Endothelial cell of umbilical vein (primary cell): ENCODE measurements around the gene LOXL3. TPM values are rescaled to one million over a fixed set of nuclear protein-coding genes. Genes with fewer than 3 reads are reported as not detected.

Experiments
- BruUV-seq: library from RNA; stranded (reverse); fragments of 400-500 nt; replicated peaks from 2 replicates; lab custom pipeline; 2021; lab: Mats Ljungman, UMichigan
- CTCF ChIA-PET: fragments of 300-600, 350-600 bp; sonication (Branson Sonifier 250); formaldehyde crosslinking; loops from one replicate; lab custom pipeline; 2021; ENCODE audit warnings: antibody characterized with exemption, inconsistent platforms; lab: Charles Lee
- POLR2A ChIA-PET: fragments of 300-600, 350-600 bp; sonication (Branson Sonifier 250); formaldehyde crosslinking; loops from one replicate; lab custom pipeline; 2021; ENCODE audit warnings: antibody characterized with exemption, inconsistent platforms; lab: Charles Lee
- DNase-seq: peaks from one replicate; pipeline ENCODE4 v3.0.0-alpha.2; 2011; ENCODE audit warnings: low read depth, low spot score
- FAIRE-seq: peaks from 2 replicates; lab custom pipeline; 2011; peaks lifted over from hg19 to GRCh38; lab: Jason Lieb, UNC
- H2AFZ ChIP-seq: 2 replicates; pipeline ENCODE4 v1.6.0; 2012; ENCODE audit warnings: low read depth, low read length, control low read depth, inconsistent platforms
- H3K27ac ChIP-seq: 2 replicates; pipeline ENCODE4 v1.5.1; 2011; ENCODE audit warnings: low read depth, mild to moderate bottlenecking, control low read depth, low read length, moderate library complexity; ENCODE audit not compliant: insufficient read depth
- H3K27me3 ChIP-seq, 2 experiments: 2 replicates each; pipeline versions ENCODE4 v1.6.0 to v1.6.1; 2011; ENCODE audit warnings: low read length in 2 of 2, mixed read lengths in 1 of 2; ENCODE audit not compliant: control insufficient read depth in 2 of 2, insufficient read depth in 2 of 2
- H3K36me3 ChIP-seq, 2 experiments: 2 replicates in 1 of 2; 3 replicates in 1 of 2; pipeline ENCODE4 v1.5.1; 2011; ENCODE audit warnings: low read length in 2 of 2, mild to moderate bottlenecking in 1 of 2, moderate library complexity in 1 of 2; ENCODE audit not compliant: control insufficient read depth in 2 of 2, insufficient read depth in 2 of 2; ENCODE audit errors: extremely low read depth in 1 of 2
- H3K4me1 ChIP-seq: 3 replicates; pipeline ENCODE4 v1.5.1; 2011; ENCODE audit warnings: mild to moderate bottlenecking, low read length; ENCODE audit not compliant: control insufficient read depth, insufficient read depth; ENCODE audit errors: extremely low read depth
- H3K4me2 ChIP-seq: 2 replicates; pipeline ENCODE4 v1.6.1; 2011; ENCODE audit warnings: low read length, control low read depth, mixed read lengths; ENCODE audit not compliant: insufficient read depth
- H3K4me3 ChIP-seq, 3 experiments: fragments of 200-600 bp in 1 of 3; sonication (generic), shearing (Covaris generic) in 1 of 3; replicated peaks in 1 of 3; 2 replicates each; pipeline ENCODE4 v1.5.1; 2011 to 2016; ENCODE audit warnings: control low read depth in 3 of 3, low read length in 3 of 3, mild to moderate bottlenecking in 2 of 3, inconsistent platforms in 1 of 3, low read depth in 1 of 3, moderate library complexity in 1 of 3; ENCODE audit not compliant: insufficient read depth in 1 of 3
- H3K79me2 ChIP-seq: 2 replicates; pipeline ENCODE4 v1.6.0; 2012; ENCODE audit warnings: low read length, inconsistent platforms; ENCODE audit not compliant: control insufficient read depth, insufficient read depth
- H3K9ac ChIP-seq: replicated peaks from 2 replicates; pipeline ENCODE3; 2011; ENCODE audit warnings: low read length, control low read depth; ENCODE audit not compliant: insufficient read depth; ENCODE audit errors: extremely low read depth
- H3K9me1 ChIP-seq: replicated peaks from 3 replicates; pipeline ENCODE4 v1.6.0; 2011; ENCODE audit warnings: mild to moderate bottlenecking, low read length; ENCODE audit not compliant: control insufficient read depth, insufficient read depth; ENCODE audit errors: extremely low read depth
- H3K9me3 ChIP-seq: replicated peaks from 2 replicates; pipeline ENCODE4 v1.5.1; 2012; ENCODE audit warnings: low read length, inconsistent platforms; ENCODE audit not compliant: control insufficient read depth, insufficient read depth
- H4K20me1 ChIP-seq: replicated peaks from 2 replicates; pipeline ENCODE3; 2011; ENCODE audit warnings: mild to moderate bottlenecking, low read length; ENCODE audit not compliant: control insufficient read depth, insufficient read depth; ENCODE audit errors: extremely low read depth
- EZH2 ChIP-seq: IDR thresholded peaks from 2 replicates; pipeline ENCODE4 v1.6.1; 2012; ENCODE audit warnings: borderline replicate concordance, low read depth, mild to moderate bottlenecking, moderate library complexity, low read length, inconsistent platforms; ENCODE audit not compliant: severe bottlenecking
- FOS ChIP-seq: IDR thresholded peaks from 2 replicates; pipeline ENCODE4 v1.6.1; 2011; ENCODE audit warnings: mild to moderate bottlenecking, low read length, moderate library complexity, borderline replicate concordance; ENCODE audit not compliant: insufficient read depth
- POLR2AphosphoS5 ChIP-seq: IDR thresholded peaks from 2 replicates; pipeline ENCODE4 v1.6.1; 2012; ENCODE audit warnings: low read depth, mild to moderate bottlenecking, control low read depth, low read length, moderate library complexity; ENCODE audit not compliant: insufficient read depth
- dilution Hi-C: fragments of 300-500 bp; cut with MboI; formaldehyde crosslinking; loops from one replicate; pipeline ENCODE4 v1.15.0; 2019; ENCODE audit warnings: low sequenced_read_pairs; ENCODE audit not compliant: extremely low pct_ligation_motif_present
- intact Hi-C: fragments of 100-400 bp; cut with micrococcal nuclease; formaldehyde crosslinking; loops from one replicate; pipeline ENCODE4 v1.10.0; 2022
- polyA plus RNA-seq, 4 experiments: library from polyadenylated mRNA; depleted of rRNA in 3 of 4; stranded (reverse) in 3 of 4; unstranded in 1 of 4; fragments of >200 nt; gene quantifications; 2 replicates each; pipeline versions ENCODE4 v1.2.1 to v1.2.3, GENCODE V29; 2011 to 2012; ENCODE audit warnings: missing spikeins in 1 of 4
- total RNA-seq: library from RNA; stranded (reverse); gene quantifications from 2 replicates; pipeline ENCODE4 v1.2.3, GENCODE V29; 2021
- TF ChIP-seq, protein P1 (sequence below): IDR thresholded peaks from 2 replicates; pipeline ENCODE4 v1.6.1; 2011; ENCODE audit not compliant: insufficient read depth, insufficient read length

The LOXL3 gene
- total and polyA plus RNA-seq, 2 donors (not counting 3 experiments of a cell fraction or from before 2014, with no cell fraction given): 0.95 to 1.3 TPM

DNA sequence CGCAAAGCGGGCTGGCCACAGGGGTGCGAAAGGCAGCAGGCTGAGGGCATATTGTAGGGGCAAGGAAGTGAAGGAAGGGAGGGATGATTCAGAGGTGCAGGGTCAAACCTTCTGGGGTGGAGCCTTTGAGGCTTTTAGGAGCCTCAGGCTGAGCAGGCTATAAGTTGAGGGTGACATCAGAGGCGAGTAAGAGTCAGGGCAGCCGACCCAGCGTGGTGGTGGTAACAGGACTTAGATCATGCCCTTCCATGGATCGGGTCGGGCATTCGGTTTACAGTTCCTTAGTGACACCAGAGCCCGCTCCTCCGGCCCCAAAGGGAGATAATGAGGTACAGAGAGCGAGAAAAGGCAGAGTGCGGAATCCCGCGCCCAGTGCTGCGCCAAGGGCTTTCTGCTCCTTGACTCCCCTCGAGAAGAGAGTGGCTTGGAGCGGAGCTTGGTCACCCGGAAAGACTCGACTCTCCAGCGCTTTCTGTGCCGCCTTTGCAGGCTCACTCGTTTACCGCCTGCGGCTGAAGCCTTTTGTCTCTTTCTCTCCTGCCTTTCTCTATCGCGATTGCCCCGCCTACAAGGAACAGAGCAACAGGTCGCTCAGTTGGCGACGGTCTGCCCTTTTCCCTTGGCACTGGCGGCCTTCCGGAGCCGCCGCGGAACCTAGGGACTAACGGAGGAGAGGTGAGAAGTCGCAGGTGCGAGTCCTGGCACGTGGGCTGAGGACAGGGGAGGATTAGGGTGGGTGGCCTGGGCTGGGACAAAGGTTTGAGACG is 55.1 kb downstream of the LOXL3 start:
- no peak overlapping the region for H3K9ac ChIP-seq
- peak; percentile 17 for TF ChIP-seq FOS
- TF ChIP-seq EZH2: peak; percentile 95
- TF ChIP-seq POLR2AphosphoS5: no peak
- no peaks in the 10 kb centered on the region for H3K36me3 ChIP-seq
- POLR2A ChIA-PET: interaction anchor here (1.1 kb wide), 1 partner anchor 30 kb away, joined by 3 read pairs; the partner anchor contains the start of gene AUP1
- FAIRE-seq: peak; percentile 62
- CTCF ChIA-PET: interaction anchor here (0.7 to 2.6 kb wide), 7 partner anchors 8 to 87 kb away, joined by 3 to 6 read pairs (median 3); partner anchors contain the start of genes CCDC142, TTC31 and WBP1
- dilution Hi-C loops (no loop called here), intact Hi-C loops (loop anchor here (1.0 to 5.0 kb wide), 2 partner anchors 15 to 34 kb away; partner anchors contain the start of gene TTC31)
- H2AFZ ChIP-seq: peak overlapping the region; percentile 11
- no peaks in the 10 kb centered on the region for H3K79me2 ChIP-seq
- H3K4me1 ChIP-seq: peaks cover 30% of the 10 kb centered on the region
- no peak overlapping the region for H3K27ac ChIP-seq
- H3K9me1 ChIP-seq: no peaks in the 10 kb centered on the region
- H3K4me2 ChIP-seq: peak overlapping the region; percentile 50
- peak overlapping the region in 2 of 3 experiments; percentile 19 to 25 for H3K4me3 ChIP-seq
- BruUV-seq: no TSS peak
- peak; percentile 35 for DNase-seq
- H3K27me3 ChIP-seq: peaks cover 23 to 40% of the 10 kb centered on the region in 2 experiments
- no peaks in the 10 kb centered on the region for H4K20me1 ChIP-seq
- H3K9me3 ChIP-seq: no peaks in the 10 kb centered on the region

GRCh38 chr2:74497777-74498499 is 55.8 kb downstream of the LOXL3 start:
- H3K4me2 ChIP-seq: peak overlapping the region; percentile 50
- dilution Hi-C loops (no loop called here), intact Hi-C loops (loop anchor here (1.0 to 5.0 kb wide), 2 partner anchors 15 to 34 kb away; partner anchors contain the start of gene TTC31)
- no peaks in the 10 kb centered on the region for H4K20me1 ChIP-seq
- FAIRE-seq (no peak), DNase-seq (no peak)
- H3K27ac ChIP-seq: no peak overlapping the region
- no peaks in the 10 kb centered on the region for H3K9me3 ChIP-seq
- ChIA-PET CTCF (interaction anchor here (1.4 to 2.6 kb wide), 2 partner anchors 9 to 14 kb away, joined by 3 to 6 read pairs; partner anchors contain the start of genes CCDC142 and TTC31), POLR2A (no interaction called here)
- peaks cover 23 to 40% of the 10 kb centered on the region in 2 experiments for H3K27me3 ChIP-seq
- H3K9me1 ChIP-seq: no peaks in the 10 kb centered on the region
- no TSS peak for BruUV-seq
- H3K36me3 ChIP-seq: peaks cover 0 to 1% of the 10 kb centered on the region in 2 experiments
- H3K4me1 ChIP-seq: peaks cover 31% of the 10 kb centered on the region
- H3K4me3 ChIP-seq: peak overlapping the region in 1 of 3 experiments; percentile 18
- H3K9ac ChIP-seq: no peak overlapping the region
- H3K79me2 ChIP-seq: no peaks in the 10 kb centered on the region
- TF ChIP-seq EZH2: peak; percentile 5
- TF ChIP-seq, protein P1, sequence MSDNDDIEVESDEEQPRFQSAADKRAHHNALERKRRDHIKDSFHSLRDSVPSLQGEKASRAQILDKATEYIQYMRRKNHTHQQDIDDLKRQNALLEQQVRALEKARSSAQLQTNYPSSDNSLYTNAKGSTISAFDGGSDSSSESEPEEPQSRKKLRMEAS: no peak
- no peak overlapping the region for H2AFZ ChIP-seq
